GM12892 (cell line): Measurements from ENCODE around the gene AP2M1.

Experiments
- DNase-seq: peaks from one replicate; pipeline ENCODE4 v3.0.0; 2011; ENCODE audit not compliant: insufficient read length
- FAIRE-seq: peaks from 2 replicates; lab custom pipeline; 2011; peaks lifted over from hg19 to GRCh38; lab: Jason Lieb, UNC
- POLR2A ChIP-seq: IDR thresholded peaks from 2 replicates; pipeline ENCODE4 v1.6.1; 2011; ENCODE audit warnings: low read depth, low read length, control low read depth
- POLR2AphosphoS5 ChIP-seq: IDR thresholded peaks from 2 replicates; pipeline ENCODE4 v1.6.1; 2011; ENCODE audit warnings: low read depth, low read length, control low read depth
- TAF1 ChIP-seq: IDR thresholded peaks from 2 replicates; pipeline ENCODE4 v1.6.1; 2011; ENCODE audit warnings: low read depth, mild to moderate bottlenecking, control low read depth, low read length, borderline replicate concordance

Gene AP2M1

GRCh38 chr3:184230603-184231528 is 56.2 kb downstream of the AP2M1 start:
- TF ChIP-seq TAF1 = no peak
- no peak for TF ChIP-seq POLR2AphosphoS5
- FAIRE-seq = no peak
- no peak for DNase-seq

- TF ChIP-seq TAF1 (no peak), POLR2A (no peak), POLR2AphosphoS5 (no peak)
- FAIRE-seq = no peak
- DNase-seq = no peak
Observed at GRCh38 chr3:184231671-184232070, 57.0 kb downstream of the AP2M1 start.

- DNase-seq (no peak), FAIRE-seq (no peak)
- TF ChIP-seq POLR2AphosphoS5 = no peak
- no peak for TF ChIP-seq TAF1
- TF ChIP-seq POLR2A = no peak
Observed at GRCh38 chr3:184233127-184233843, 58.6 kb downstream of the AP2M1 start.
